ENCODE measurements around the gene DNAJC3. TPM values are rescaled to one million over a fixed set of nuclear protein-coding genes. Genes with fewer than 3 reads are reported as not detected.

The DNAJC3 gene
- total RNA-seq, 1 donor from 2014 or later, result 18.3 TPM

GRCh38 chr13:95793781-95794180 lies 116.8 kb downstream of the DNAJC3 start:
- DNase-seq (ENCODE audit: low read depth, low spot score), result no peak
- Mint-ChIP-seq H3K36me3 (ENCODE audit: low read depth) (peaks cover 28% of the 10 kb centered on the region), H3K4me3 (no peak overlapping the region), H3K4me1 (no peaks in the 10 kb centered on the region), H3K9me3 (peaks cover 7% of the 10 kb centered on the region), H3K27ac (ENCODE audit: unreplicated experiment) (no peak overlapping the region), H3K27me3 (ENCODE audit: low read depth) (no peaks in the 10 kb centered on the region)
- TF ChIP-seq CTCF (conservative IDR thresholded peaks at IDR 0.05), result no peak

- no peak for TF ChIP-seq CTCF (conservative IDR thresholded peaks at IDR 0.05)
- no peaks in the 10 kb centered on the region for H3K4me1 Mint-ChIP-seq
- no peak overlapping the region for H3K27ac Mint-ChIP-seq (ENCODE audit: unreplicated experiment)
- DNase-seq (ENCODE audit: low read depth, low spot score), result no peak
- H3K4me3 Mint-ChIP-seq, result no peak overlapping the region
- H3K36me3 Mint-ChIP-seq (ENCODE audit: low read depth), result peaks cover 22% of the 10 kb centered on the region
- no peaks in the 10 kb centered on the region for H3K27me3 Mint-ChIP-seq (ENCODE audit: low read depth)
- H3K9me3 Mint-ChIP-seq, result no peaks in the 10 kb centered on the region
These were observed 120.1 kb downstream of the DNAJC3 start for GRCh38 chr13:95797016-95797415.

- Mint-ChIP-seq H3K36me3 (ENCODE audit: low read depth) (peaks cover 35% of the 10 kb centered on the region), H3K4me1 (no peaks in the 10 kb centered on the region), H3K27ac (ENCODE audit: unreplicated experiment) (no peak overlapping the region), H3K27me3 (ENCODE audit: low read depth) (no peaks in the 10 kb centered on the region), H3K9me3 (peaks cover 13% of the 10 kb centered on the region), H3K4me3 (no peak overlapping the region)
- TF ChIP-seq CTCF (conservative IDR thresholded peaks at IDR 0.05), result no peak
- DNase-seq (ENCODE audit: low read depth, low spot score), result no peak
These were observed 123.5 kb downstream of the DNAJC3 start for GRCh38 chr13:95800436-95800835.

- no peak for DNase-seq (ENCODE audit: low read depth, low spot score)
- H3K27me3 Mint-ChIP-seq (ENCODE audit: low read depth), result no peaks in the 10 kb centered on the region
- no peaks in the 10 kb centered on the region for H3K4me1 Mint-ChIP-seq
- H3K36me3 Mint-ChIP-seq (ENCODE audit: low read depth), result peaks cover 45% of the 10 kb centered on the region
- no peak overlapping the region for H3K27ac Mint-ChIP-seq (ENCODE audit: unreplicated experiment)
- H3K4me3 Mint-ChIP-seq, result no peak overlapping the region
- no peak for TF ChIP-seq CTCF (conservative IDR thresholded peaks at IDR 0.05)
- H3K9me3 Mint-ChIP-seq, result peaks cover 18% of the 10 kb centered on the region
These were observed 124.9 kb downstream of the DNAJC3 start for GRCh38 chr13:95801825-95802224.

GRCh38 chr13:95805921-95806320 lies 129.0 kb downstream of the DNAJC3 start:
- Mint-ChIP-seq H3K4me1 (no peaks in the 10 kb centered on the region), H3K36me3 (ENCODE audit: low read depth) (peaks cover 63% of the 10 kb centered on the region), H3K27ac (ENCODE audit: unreplicated experiment) (no peak overlapping the region), H3K27me3 (ENCODE audit: low read depth) (no peaks in the 10 kb centered on the region), H3K4me3 (no peak overlapping the region), H3K9me3 (peaks cover 21% of the 10 kb centered on the region)
- no peak for DNase-seq (ENCODE audit: low read depth, low spot score)
- TF ChIP-seq CTCF (conservative IDR thresholded peaks at IDR 0.05), result no peak

- no peak for DNase-seq (ENCODE audit: low read depth, low spot score)
- H3K9me3 Mint-ChIP-seq, result peaks cover 14% of the 10 kb centered on the region
- TF ChIP-seq CTCF (conservative IDR thresholded peaks at IDR 0.05), result no peak
- H3K27me3 Mint-ChIP-seq (ENCODE audit: low read depth), result no peaks in the 10 kb centered on the region
- H3K4me3 Mint-ChIP-seq, result no peak overlapping the region
- H3K36me3 Mint-ChIP-seq (ENCODE audit: low read depth), result peaks cover 57% of the 10 kb centered on the region
- H3K27ac Mint-ChIP-seq (ENCODE audit: unreplicated experiment), result no peak overlapping the region
- H3K4me1 Mint-ChIP-seq, result no peaks in the 10 kb centered on the region
These were observed 132.5 kb downstream of the DNAJC3 start for GRCh38 chr13:95809429-95809828.
